SK-N-SH (cell line): Measurements from ENCODE around the gene PADI4. TPM values are rescaled to one million over a fixed set of nuclear protein-coding genes. Genes with fewer than 3 reads are reported as not detected.

Experiments
- CTCF ChIA-PET: fragments of 300-600, 350-600 bp; formaldehyde crosslinking; extraction: SDS; loops from one replicate; lab custom pipeline; 2021; lab: Yijun Ruan, JAX
- POLR2A ChIA-PET: fragments of 350-600 bp; sonication (Branson Sonifier 250); formaldehyde crosslinking; extraction: SDS; loops from one replicate; lab custom pipeline; 2020; ENCODE audit warnings: antibody characterized with exemption, inconsistent platforms; lab: Yijun Ruan, JAX
- DNase-seq: peaks from one replicate; pipeline ENCODE4 v3.0.0; 2012
- H2AFZ ChIP-seq: fragments of 200-600 bp; sonication (generic); 2 replicates; pipeline ENCODE4 v1.8.1; 2016; ENCODE audit warnings: antibody characterized with exemption, mild to moderate bottlenecking, low read depth
- H3F3A ChIP-seq: fragments of 200-600 bp; sonication (generic); replicated peaks from 2 replicates; pipeline ENCODE3; 2016; ENCODE audit warnings: antibody characterized with exemption, mild to moderate bottlenecking; ENCODE audit not compliant: insufficient read depth
- H3K27ac ChIP-seq, 2 experiments: fragments of 200-500 bp in 1 of 2; fragments of 200-600 bp in 1 of 2; sonication (Bioruptor generic) in 1 of 2; sonication (generic), shearing (Covaris generic) in 1 of 2; 2 replicates each; pipeline versions ENCODE4 v1.5.1 to v1.6.1; 2014 to 2016; ENCODE audit warnings: low read depth in 2 of 2, inconsistent platforms in 1 of 2, low read length in 1 of 2, mild to moderate bottlenecking in 1 of 2, mixed read lengths in 1 of 2
- H3K27me3 ChIP-seq: fragments of 200-600 bp; sonication (generic), shearing (Covaris generic); 2 replicates; pipeline ENCODE4 v1.6.1; 2016; ENCODE audit warnings: mixed run types; ENCODE audit not compliant: insufficient read depth
- H3K36me3 ChIP-seq, 2 experiments: fragments of 200-500 bp in 1 of 2; fragments of 200-600 bp in 1 of 2; sonication (Bioruptor generic) in 1 of 2; sonication (generic) in 1 of 2; replicated peaks in 1 of 2; 2 replicates each; pipeline versions ENCODE3 to v1.5.1; 2014 to 2016; ENCODE audit warnings: low read length in 1 of 2, mild to moderate bottlenecking in 1 of 2; ENCODE audit not compliant: insufficient read depth in 2 of 2, control insufficient read depth in 1 of 2
- H3K4me1 ChIP-seq, 2 experiments: fragments of 200-500 bp in 1 of 2; fragments of 200-600 bp in 1 of 2; sonication (Bioruptor generic) in 1 of 2; sonication (generic), shearing (Covaris generic) in 1 of 2; 2 replicates each; pipeline versions ENCODE4 v1.5.1 to v1.6.1; 2014 to 2016; ENCODE audit warnings: low read depth in 1 of 2, low read length in 1 of 2, mixed run types in 1 of 2; ENCODE audit not compliant: insufficient read depth in 2 of 2, control insufficient read depth in 1 of 2
- H3K4me2 ChIP-seq: fragments of 200-600 bp; sonication (generic), shearing (Covaris generic); 2 replicates; pipeline ENCODE4 v1.6.1; 2017; ENCODE audit warnings: mixed run types
- H3K4me3 ChIP-seq, 2 experiments: fragments of 200-500 bp in 1 of 2; fragments of 200-600 bp in 1 of 2; sonication (Bioruptor generic) in 1 of 2; sonication (generic), shearing (Covaris generic) in 1 of 2; 2 replicates each; pipeline versions ENCODE4 v1.5.1 to v1.8.1; 2014 to 2016; ENCODE audit warnings: low read depth in 2 of 2, inconsistent platforms in 1 of 2, low read length in 1 of 2, mild to moderate bottlenecking in 1 of 2, mixed read lengths in 1 of 2, moderate library complexity in 1 of 2
- H3K79me2 ChIP-seq: fragments of 200-600 bp; sonication (generic); 2 replicates; pipeline ENCODE4 v1.8.1; 2017; ENCODE audit warnings: mild to moderate bottlenecking; ENCODE audit not compliant: insufficient read depth
- H3K9ac ChIP-seq: fragments of 200-600 bp; sonication (generic); 2 replicates; pipeline ENCODE4 v1.6.1; 2017; ENCODE audit warnings: mixed run types
- H3K9me2 ChIP-seq: fragments of 200-600 bp; sonication (generic); 2 replicates; pipeline ENCODE4 v1.6.1; 2017; ENCODE audit warnings: mixed run types
- H3K9me3 ChIP-seq: fragments of 200-600 bp; sonication (generic); 2 replicates; pipeline ENCODE4 v1.6.1; 2017; ENCODE audit warnings: mixed run types, mild to moderate bottlenecking, moderate library complexity
- H4K20me1 ChIP-seq: fragments of 200-600 bp; sonication (generic); 2 replicates; pipeline ENCODE4 v1.6.1; 2017; ENCODE audit warnings: mild to moderate bottlenecking, mixed run types; ENCODE audit not compliant: insufficient read depth
- ELF1 ChIP-seq: IDR thresholded peaks from 2 replicates; pipeline ENCODE4 v1.4.0; 2012
- EP300 ChIP-seq, 2 experiments: IDR thresholded peaks; 2 replicates each; pipeline versions ENCODE4 v1.4.0 to v1.6.1; 2012; ENCODE audit warnings: borderline replicate concordance in 1 of 2, low read depth in 1 of 2, low read length in 1 of 2
- FOSL2 ChIP-seq: IDR thresholded peaks from 2 replicates; pipeline ENCODE4 v1.4.0; 2012; ENCODE audit warnings: low read depth, mild to moderate bottlenecking, moderate library complexity, borderline replicate concordance
- NFIC ChIP-seq: IDR thresholded peaks from 2 replicates; pipeline ENCODE4 v1.4.0; 2012; ENCODE audit warnings: borderline replicate concordance
- NRF1 ChIP-seq: IDR thresholded peaks from 2 replicates; pipeline ENCODE4 v1.6.1; 2012; ENCODE audit warnings: low read depth, mild to moderate bottlenecking, low read length
- POLR2AphosphoS5 ChIP-seq: IDR thresholded peaks from 2 replicates; pipeline ENCODE4 v1.6.1; 2012; ENCODE audit warnings: low read depth, low read length
- RCOR1 ChIP-seq: fragments of 150-350 bp; IDR thresholded peaks from 2 replicates; pipeline ENCODE4 v1.6.1; 2017; ENCODE audit warnings: antibody characterized with exemption, low read length
- RFX5 ChIP-seq: IDR thresholded peaks from 2 replicates; pipeline ENCODE4 v1.6.1; 2012; ENCODE audit warnings: mild to moderate bottlenecking, improper control_type of control experiment, low read length
- SIN3A ChIP-seq: IDR thresholded peaks from 2 replicates; pipeline ENCODE4 v1.6.1; 2012; ENCODE audit warnings: low read depth, mild to moderate bottlenecking, low read length, moderate library complexity, borderline replicate concordance
- TCF12 ChIP-seq: IDR thresholded peaks from 2 replicates; pipeline ENCODE4 v1.4.0; 2012
- TEAD4 ChIP-seq: IDR thresholded peaks from 2 replicates; pipeline ENCODE4 v1.4.0; 2012; ENCODE audit warnings: mild to moderate bottlenecking, borderline replicate concordance; ENCODE audit not compliant: insufficient read depth
- WGBS: methylation state at CpG from one replicate; pipeline ENCODE4 v1.1.6; 2017; ENCODE audit warnings: low lambda C conversion rate; 5-methylcytosine and 5-hydroxymethylcytosine counted together
- polyA plus RNA-seq, 3 experiments: library from polyadenylated mRNA; depleted of rRNA; stranded (reverse); fragments of >200 nt; gene quantifications; 2 replicates each; pipeline ENCODE4 v1.2.3, GENCODE V29; 2012
- TF ChIP-seq, protein P1 (sequence below): IDR thresholded peaks from 2 replicates; pipeline ENCODE4; 2012
- TF ChIP-seq, protein P2 (sequence below): fragments of 150-350 bp; IDR thresholded peaks from 2 replicates; pipeline ENCODE4 v1.6.1; 2016; ENCODE audit warnings: mild to moderate bottlenecking, low read depth, low read length
- TF ChIP-seq, protein P3 (sequence below): fragments of 150-350 bp; IDR thresholded peaks from 2 replicates; pipeline ENCODE4 v1.6.1; 2017; ENCODE audit warnings: antibody characterized with exemption, low read length, low read depth, borderline replicate concordance

PADI4 gene
- polyA plus RNA-seq, 1 of the 3 experiments (the other 2 are of a cell fraction), result not detected

DNA sequence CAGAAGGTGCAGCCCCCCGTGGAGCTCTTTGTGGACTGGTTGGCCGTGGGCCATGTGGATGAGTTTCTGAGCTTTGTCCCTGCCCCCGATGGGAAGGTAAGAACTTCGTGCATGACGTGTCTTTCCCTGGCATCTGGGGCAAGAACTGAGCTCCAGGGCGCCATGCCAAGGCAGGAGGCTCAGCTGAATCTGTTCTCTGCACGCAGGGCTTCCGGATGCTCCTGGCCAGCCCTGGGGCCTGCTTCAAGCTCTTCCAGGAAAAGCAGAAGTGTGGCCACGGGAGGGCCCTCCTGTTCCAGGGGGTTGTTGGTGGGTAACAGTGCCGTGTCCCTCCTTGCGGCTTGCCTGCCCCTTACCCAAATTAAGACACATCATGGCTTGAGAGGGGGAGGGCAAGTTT, 31.4 kb upstream of the PADI4 start:
- no peak overlapping the region for H3K9ac ChIP-seq
- TF ChIP-seq POLR2AphosphoS5, result no peak
- no peak for TF ChIP-seq TEAD4
- peak; percentile 84 for TF ChIP-seq NFIC
- TF ChIP-seq, protein P1, sequence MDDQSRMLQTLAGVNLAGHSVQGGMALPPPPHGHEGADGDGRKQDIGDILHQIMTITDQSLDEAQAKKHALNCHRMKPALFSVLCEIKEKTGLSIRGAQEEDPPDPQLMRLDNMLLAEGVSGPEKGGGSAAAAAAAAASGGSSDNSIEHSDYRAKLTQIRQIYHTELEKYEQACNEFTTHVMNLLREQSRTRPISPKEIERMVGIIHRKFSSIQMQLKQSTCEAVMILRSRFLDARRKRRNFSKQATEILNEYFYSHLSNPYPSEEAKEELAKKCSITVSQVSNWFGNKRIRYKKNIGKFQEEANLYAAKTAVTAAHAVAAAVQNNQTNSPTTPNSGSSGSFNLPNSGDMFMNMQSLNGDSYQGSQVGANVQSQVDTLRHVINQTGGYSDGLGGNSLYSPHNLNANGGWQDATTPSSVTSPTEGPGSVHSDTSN, result no peak
- TF ChIP-seq TCF12, result 0 out of 2 replicates have a peak, but pooled peaks have one; percentile 31
- TF ChIP-seq SIN3A, result no peak
- TF ChIP-seq ELF1, result no peak
- no peak for TF ChIP-seq EP300 (IDR thresholded peaks at IDR 0.05; ENCODE audit: borderline replicate concordance in 1 of 2, low read depth in 1 of 2, low read length in 1 of 2)
- TF ChIP-seq RFX5, result no peak
- TF ChIP-seq RCOR1, result no peak
- TF ChIP-seq NRF1, result no peak
- TF ChIP-seq FOSL2, result peak; percentile 7; the same call in 1 of the 2 replicates
- no peaks in the 10 kb centered on the region for H3K9me2 ChIP-seq
- H3K4me1 ChIP-seq, result peaks cover 0 to 4% of the 10 kb centered on the region in 2 experiments; a peak in 1 of 4 replicates
- no peak overlapping the region for H3K4me2 ChIP-seq
- no peak overlapping the region for H3K4me3 ChIP-seq
- no peak overlapping the region for H3K27ac ChIP-seq
- POLR2A ChIA-PET, result no interaction called here
- CTCF ChIA-PET, result interaction anchor here (0.6 to 1.5 kb wide), 3 partner anchors 29 to 151 kb away, joined by 3 read pairs; no protein-coding TSS in a partner anchor
- no peaks in the 10 kb centered on the region for H3K79me2 ChIP-seq
- no peaks in the 10 kb centered on the region for H3K9me3 ChIP-seq
- H3K36me3 ChIP-seq, result no peaks in the 10 kb centered on the region
- WGBS, result 33% methylated on average over 9 of the region's 11 CpGs
- no peaks in the 10 kb centered on the region; the same call in 1 of the 2 replicates for H3K27me3 ChIP-seq
- no peaks in the 10 kb centered on the region for H4K20me1 ChIP-seq
- no peaks in the 10 kb centered on the region for H3F3A ChIP-seq
- H2AFZ ChIP-seq, result no peak overlapping the region
- no peak for DNase-seq

DNA sequence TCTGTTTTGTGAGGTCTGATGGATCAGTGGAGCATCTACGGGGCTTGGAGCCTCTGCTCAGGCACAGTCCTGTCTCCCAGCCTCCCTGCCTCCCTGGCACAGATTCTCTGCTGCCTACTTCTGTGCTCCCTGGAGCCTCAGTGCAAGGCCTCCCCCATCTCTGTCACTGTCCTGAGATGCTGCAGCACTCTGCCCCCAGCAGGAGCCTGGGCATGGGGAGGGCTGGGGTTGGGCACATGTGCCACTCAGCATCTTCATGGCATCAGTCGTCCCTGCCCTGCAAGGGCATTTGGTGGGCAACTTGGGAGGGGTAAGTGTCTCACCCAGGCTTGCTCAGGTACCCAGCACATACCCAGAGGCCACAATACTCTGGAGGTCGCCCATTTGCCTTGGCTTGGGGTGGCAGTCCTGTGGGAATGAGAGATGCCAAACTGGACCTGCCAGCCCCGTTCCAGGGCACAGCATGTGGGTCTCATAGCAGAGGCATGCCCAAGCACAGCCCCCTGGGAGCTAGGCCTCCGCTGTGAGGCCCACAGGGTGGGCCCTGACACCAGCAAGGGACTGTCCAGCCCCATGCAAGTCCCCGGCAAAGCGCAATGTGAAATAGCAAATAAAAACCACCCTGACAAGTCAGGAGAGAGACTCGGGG, 30.4 kb upstream of the PADI4 start:
- no peak overlapping the region for H3K4me2 ChIP-seq
- no peaks in the 10 kb centered on the region for H3K36me3 ChIP-seq
- no peaks in the 10 kb centered on the region for H3K79me2 ChIP-seq
- no peak overlapping the region for H2AFZ ChIP-seq
- peaks cover 0 to 4% of the 10 kb centered on the region in 2 experiments; a peak in 1 of 4 replicates for H3K4me1 ChIP-seq
- ChIA-PET POLR2A (no interaction called here), CTCF (interaction anchor here (1.1 kb wide), 1 partner anchor 58 kb away, joined by 3 read pairs; no protein-coding TSS in a partner anchor)
- no peaks in the 10 kb centered on the region for H3K9me2 ChIP-seq
- H3F3A ChIP-seq, result no peaks in the 10 kb centered on the region
- H3K27ac ChIP-seq, result no peak overlapping the region
- H3K4me3 ChIP-seq, result no peak overlapping the region
- no peaks in the 10 kb centered on the region for H4K20me1 ChIP-seq
- 75% methylated on average over 6 of the region's 8 CpGs for WGBS
- H3K27me3 ChIP-seq, result no peaks in the 10 kb centered on the region; the same call in 1 of the 2 replicates
- DNase-seq, result no peak
- H3K9ac ChIP-seq, result no peak overlapping the region
- no peak for TF ChIP-seq TEAD4
- TF ChIP-seq, protein P2, sequence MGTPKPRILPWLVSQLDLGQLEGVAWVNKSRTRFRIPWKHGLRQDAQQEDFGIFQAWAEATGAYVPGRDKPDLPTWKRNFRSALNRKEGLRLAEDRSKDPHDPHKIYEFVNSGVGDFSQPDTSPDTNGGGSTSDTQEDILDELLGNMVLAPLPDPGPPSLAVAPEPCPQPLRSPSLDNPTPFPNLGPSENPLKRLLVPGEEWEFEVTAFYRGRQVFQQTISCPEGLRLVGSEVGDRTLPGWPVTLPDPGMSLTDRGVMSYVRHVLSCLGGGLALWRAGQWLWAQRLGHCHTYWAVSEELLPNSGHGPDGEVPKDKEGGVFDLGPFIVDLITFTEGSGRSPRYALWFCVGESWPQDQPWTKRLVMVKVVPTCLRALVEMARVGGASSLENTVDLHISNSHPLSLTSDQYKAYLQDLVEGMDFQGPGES, result no peak
- TF ChIP-seq, protein P3, sequence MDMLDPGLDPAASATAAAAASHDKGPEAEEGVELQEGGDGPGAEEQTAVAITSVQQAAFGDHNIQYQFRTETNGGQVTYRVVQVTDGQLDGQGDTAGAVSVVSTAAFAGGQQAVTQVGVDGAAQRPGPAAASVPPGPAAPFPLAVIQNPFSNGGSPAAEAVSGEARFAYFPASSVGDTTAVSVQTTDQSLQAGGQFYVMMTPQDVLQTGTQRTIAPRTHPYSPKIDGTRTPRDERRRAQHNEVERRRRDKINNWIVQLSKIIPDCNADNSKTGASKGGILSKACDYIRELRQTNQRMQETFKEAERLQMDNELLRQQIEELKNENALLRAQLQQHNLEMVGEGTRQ, result no peak
- H3K9me3 ChIP-seq, result no peaks in the 10 kb centered on the region
